D721Med (cell line): Measurements from ENCODE around the gene PCAT7.

Source experiments
- DNase-seq: peaks from one replicate; pipeline ENCODE4 v3.0.0; 2011; ENCODE audit warnings: low spot score; ENCODE audit not compliant: insufficient read length
- FAIRE-seq: peaks from 2 replicates; lab custom pipeline; 2011; peaks lifted over from hg19 to GRCh38; lab: Jason Lieb, UNC
- TF ChIP-seq, protein P1 (sequence below): IDR thresholded peaks from 2 replicates; pipeline ENCODE4 v1.5.1; 2012; ENCODE audit warnings: mild to moderate bottlenecking, control low read depth; ENCODE audit not compliant: insufficient read depth; ENCODE audit errors: missing control alignments

PCAT7 gene

DNA sequence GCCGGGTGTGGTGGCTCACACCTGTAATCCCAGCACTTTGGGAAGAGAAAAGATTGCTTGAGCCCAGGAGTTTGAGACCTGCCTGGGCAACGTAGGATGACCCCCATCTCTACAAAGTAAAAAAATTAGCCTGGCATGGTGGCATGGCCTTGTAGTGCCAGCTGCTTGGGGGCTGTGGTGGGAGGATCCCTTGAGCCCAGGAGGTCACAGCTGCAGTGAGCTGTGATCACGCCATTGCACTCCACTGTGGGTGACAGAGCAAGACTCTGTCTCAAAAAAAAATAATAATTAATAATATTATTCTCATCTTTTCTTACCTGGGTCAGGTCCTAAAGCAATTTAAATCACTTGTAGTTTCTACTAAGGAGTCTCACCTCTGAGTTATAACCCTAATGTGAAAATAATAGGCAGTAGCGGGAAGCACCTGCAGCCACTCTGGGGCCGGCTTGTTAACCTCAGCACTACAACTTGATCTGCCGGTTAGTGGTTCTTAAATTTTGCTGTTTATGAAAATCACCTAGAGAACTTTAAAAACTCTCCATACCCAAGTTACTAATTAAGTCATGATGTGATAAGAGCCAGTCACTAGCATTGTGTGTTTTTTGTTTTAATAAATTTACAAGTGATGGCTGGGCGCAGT lies 29.4 kb upstream of the PCAT7 start:
- TF ChIP-seq, protein P1, sequence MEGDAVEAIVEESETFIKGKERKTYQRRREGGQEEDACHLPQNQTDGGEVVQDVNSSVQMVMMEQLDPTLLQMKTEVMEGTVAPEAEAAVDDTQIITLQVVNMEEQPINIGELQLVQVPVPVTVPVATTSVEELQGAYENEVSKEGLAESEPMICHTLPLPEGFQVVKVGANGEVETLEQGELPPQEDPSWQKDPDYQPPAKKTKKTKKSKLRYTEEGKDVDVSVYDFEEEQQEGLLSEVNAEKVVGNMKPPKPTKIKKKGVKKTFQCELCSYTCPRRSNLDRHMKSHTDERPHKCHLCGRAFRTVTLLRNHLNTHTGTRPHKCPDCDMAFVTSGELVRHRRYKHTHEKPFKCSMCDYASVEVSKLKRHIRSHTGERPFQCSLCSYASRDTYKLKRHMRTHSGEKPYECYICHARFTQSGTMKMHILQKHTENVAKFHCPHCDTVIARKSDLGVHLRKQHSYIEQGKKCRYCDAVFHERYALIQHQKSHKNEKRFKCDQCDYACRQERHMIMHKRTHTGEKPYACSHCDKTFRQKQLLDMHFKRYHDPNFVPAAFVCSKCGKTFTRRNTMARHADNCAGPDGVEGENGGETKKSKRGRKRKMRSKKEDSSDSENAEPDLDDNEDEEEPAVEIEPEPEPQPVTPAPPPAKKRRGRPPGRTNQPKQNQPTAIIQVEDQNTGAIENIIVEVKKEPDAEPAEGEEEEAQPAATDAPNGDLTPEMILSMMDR = no peak
- no peak for DNase-seq
- FAIRE-seq = no peak

DNA sequence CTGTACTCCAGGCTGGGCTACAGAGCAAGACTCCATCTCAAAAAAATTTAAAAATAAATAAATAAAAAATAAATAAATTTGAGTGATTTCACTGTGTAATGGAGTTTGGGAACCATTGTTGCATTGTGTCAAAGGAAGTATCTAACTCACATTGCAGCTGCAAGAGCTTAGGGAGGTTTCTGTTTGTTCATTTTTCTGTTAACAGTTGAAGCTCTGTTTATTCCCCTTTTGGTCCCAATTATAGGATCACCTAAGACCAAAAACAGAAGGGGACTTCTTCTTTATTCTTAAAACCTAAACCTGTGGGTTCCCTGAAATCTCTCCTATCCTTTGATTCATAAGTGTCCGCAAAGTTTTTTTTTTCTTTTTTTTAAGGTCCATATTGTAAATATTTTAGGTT lies 28.6 kb upstream of the PCAT7 start:
- DNase-seq = no peak
- TF ChIP-seq, protein P1 = no peak
- FAIRE-seq = no peak

DNA sequence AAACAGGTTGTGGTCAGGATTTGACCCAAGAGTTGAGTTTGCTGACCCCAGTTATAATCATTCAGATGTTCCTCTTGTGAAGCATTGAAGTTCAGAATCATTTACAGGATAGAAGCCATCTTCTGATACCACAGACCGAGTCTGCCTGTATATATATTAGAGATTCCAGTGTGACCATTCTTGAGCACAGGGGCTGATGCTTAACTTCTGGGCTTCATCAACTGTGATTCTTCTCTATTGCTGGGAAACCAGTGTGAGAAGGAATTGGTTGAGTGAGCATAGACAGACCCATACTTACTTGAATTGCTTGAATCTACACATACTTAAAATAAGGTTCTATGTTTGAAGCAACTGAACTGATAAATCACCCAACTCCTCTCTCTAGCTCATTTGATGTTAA lies 27.9 kb upstream of the PCAT7 start:
- no peak for FAIRE-seq
- TF ChIP-seq, protein P1 = no peak
- no peak for DNase-seq

DNA sequence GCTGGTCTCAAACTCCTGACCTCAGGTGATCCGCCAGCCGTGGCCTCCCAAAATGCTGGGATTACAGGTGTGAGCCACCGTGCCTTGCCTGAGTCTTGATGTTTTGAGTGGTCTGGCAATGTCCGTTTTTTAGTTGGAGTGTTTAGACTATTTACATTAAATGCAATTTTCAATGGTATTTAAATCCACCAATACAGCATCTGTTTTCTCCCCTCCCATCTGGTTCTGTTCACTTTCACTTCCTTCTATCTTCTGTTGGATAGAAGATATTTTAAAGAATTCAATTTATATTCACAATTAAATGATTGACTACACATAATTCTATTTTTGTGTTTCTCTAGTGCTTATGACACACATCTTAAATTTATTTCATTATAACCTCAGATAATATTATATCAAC lies 26.0 kb upstream of the PCAT7 start:
- TF ChIP-seq, protein P1 = no peak
- DNase-seq (no peak), FAIRE-seq (no peak)

DNA sequence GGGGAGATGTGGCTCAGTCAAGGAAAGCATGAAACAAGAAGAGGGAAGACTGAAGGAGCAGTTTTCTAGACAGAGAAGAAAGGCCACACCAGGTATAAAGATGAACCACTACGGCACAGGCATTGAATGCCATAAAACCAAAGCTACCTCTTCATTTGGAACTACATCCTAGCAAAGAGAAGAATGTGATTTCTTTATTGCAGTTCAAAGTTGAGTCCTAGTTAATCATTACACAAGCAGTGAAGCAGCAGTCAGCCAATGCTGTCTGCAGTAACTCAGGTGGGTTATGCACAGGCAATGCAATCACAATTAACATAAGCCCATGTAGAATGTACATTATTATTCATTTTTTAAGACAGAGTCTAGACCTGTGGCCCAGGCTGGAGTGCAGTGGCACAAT lies 21.7 kb upstream of the PCAT7 start:
- DNase-seq = no peak
- TF ChIP-seq, protein P1 = no peak
- FAIRE-seq = no peak

DNA sequence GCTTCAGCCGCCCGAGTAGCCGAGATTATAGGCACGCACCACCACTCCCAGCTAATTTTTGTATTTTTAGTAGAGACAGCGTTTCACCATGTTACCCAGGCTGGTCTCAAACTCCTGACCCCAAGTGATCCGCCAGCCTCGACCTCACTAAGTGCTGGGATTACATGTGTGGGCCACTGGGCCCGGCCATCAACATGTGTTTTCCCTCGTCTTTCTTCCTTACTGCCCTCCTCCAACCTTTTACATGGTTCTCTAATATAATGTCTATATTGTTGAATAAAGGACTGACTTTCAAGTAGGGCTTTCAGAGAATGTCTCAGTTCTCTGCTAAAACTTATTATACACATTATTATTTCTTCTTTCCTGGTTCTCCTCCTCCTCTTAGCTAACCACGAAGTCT lies 21.3 kb upstream of the PCAT7 start:
- no peak for FAIRE-seq
- DNase-seq = no peak

DNA sequence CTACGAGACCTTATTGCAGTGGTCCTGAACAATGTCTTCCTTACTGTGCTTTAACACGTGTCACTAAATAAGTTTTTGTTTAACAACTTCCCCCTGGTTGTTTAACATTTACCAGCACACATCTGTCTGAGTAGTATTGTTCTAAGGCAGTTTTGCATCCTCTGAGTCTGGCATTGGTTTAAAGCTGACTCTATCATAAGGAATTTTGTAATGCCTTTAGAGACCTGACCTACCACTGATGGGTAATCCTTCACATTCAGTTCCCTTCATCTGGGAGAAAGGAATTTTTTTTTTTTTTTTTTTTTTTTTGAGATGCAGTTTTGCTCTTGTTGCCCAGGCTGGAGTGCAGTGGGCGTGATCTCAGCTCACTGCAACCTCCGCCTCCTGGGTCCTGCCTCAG lies 20.0 kb upstream of the PCAT7 start:
- FAIRE-seq (no peak), DNase-seq (no peak)
- TF ChIP-seq, protein P1 = no peak

More for the DNA sequence above, 21.3 kb upstream of the PCAT7 start:
- TF ChIP-seq, protein P1 = no peak
